8988T (cell line): ENCODE data around the gene KLHDC8B.
A peak's percentile ranks its signal among the peaks of the same experiment; 100 is the strongest.

Source experiments
- DNase-seq: peaks from one replicate; pipeline ENCODE4 v3.0.0; 2011

KLHDC8B gene

DNA sequence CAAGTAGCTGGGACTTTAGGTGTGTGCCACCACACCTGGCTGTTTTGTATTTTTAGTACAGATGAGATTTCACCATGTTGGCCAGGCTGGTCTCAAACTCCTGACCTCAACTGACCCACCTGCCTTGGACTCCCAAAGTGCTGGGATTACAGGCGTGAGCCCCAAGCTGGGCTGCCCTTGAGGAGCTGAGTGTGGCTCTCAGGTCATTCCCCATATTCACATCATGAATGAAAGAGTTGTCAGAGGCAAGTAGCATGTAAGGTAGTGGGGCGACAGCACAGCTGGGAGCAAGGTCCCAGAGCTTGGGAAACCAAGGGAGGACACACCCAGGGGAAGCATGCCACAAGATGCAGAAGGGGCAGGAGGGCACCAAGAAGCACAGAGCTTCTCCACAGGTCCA lies 10.2 kb upstream of the KLHDC8B start:
- DNase-seq, result no peak

DNA sequence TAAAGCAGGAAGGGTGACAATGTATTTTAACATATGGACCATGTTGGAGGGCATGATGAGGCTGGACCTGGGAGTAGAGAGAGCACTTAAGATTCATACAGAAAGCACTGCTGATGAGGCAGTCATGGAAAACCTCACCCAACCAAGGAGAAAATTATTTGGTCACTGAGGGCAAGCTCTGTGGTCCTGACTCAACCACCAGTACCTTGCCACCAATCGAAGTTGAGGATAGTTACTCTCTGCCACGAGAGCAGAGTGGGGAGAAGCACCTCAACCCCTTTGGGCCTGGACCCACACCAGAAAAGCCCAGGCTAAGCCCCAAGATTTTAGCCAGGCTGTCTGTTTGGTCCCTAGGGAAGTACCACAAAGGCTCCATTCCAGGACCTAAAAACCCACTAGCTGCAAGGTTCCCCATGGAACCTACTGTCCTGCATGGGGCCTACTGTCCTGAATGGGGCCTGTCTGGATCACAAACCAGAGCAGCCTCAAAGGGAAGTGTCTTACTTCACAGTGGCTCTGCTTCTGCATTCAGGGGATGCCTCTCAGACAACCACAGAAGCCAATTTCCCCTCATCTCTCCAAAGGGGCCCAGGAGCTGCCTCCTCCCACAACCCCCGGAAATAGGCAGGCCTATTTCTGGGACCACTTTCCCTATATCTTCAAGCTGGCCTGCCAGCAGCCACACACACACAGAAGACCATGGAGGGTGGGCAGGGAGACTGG lies 9.4 kb upstream of the KLHDC8B start:
- no peak for DNase-seq

DNA sequence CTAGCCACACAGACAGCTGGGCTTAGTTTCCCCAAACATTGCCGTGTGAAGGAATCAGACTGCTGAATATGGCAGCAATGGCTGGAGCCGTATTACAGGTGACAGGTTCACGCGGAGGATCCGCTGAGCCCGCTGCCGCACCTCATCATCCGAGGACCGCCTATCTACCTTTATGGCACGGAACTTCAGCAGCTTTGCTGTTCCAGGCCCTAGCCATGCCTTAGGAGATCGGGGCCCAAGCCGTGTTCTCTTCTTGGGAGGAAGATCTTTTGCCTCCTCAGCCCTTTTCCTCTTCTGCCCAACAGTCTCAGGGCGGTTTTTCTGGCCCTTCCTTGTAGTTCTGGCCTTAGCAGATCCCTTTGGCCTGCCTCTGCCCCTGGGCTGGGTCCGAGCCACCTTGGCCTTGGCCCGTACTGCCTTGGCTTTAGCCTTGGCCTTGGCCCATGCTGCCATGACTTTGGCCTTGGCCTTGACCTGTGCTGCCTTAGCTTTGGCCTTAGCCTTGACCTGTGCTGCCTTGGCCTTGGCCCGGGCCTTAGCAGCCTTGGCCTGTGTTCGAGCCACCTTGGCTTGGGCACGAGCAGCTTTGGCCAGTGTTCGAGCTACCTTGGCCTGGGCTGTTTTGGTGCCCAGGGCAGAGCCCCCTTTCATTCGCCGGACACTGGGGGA lies 8.5 kb upstream of the KLHDC8B start:
- DNase-seq, result no peak

DNA sequence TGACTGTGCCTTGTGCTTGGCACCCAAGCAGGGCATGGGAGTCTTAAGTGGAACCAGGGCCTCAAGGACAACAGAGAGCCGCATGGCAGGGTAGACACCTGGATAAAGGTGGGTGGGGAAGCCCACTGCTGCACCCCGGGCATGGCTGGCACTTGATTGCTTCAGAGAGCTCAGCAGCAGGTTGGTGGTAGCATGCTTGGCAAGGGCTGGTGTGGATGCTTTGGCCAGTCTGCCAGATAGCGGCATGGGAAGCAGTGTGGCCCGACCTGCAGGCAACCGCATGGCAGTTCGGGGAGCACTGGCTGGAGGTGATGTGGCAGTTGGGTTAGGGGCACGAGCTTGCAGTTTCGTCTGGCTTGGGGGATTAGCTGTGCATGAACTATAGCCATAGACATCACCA lies 7.8 kb upstream of the KLHDC8B start:
- no peak for DNase-seq

DNA sequence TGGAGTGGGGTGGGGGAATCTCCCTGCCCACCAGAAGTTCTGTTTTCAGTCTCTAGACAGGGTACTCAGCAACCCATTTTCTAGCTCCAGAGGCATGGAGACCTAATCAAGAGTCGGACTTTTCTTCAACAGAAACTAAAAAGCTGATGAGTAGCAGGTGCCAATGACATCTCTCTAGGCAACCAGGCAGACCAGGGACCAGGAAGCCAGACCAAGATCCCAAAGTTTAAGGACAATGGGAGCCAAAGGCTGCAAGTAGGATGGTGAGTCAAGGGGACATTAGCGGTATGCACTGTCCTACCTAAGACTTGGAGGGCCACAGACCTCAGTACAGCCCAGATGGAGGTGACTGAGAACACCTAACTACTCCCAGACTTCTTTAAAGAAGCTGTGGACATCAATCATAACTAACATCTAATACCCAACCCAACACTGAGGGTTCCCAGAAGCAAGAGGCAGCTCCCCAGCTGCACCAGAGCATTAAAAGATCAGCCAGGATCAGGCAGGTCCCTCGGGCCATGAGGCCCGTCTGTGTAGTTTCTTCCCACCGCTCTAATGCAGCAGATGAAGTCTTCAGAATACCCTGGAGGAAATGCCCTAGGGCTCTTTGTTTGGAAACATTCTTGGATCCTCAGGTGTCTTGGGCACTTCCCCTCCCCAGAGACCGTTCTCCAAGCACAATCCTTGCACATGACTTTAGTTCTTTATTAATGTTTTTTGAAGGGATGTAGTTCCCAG lies 6.2 kb upstream of the KLHDC8B start:
- DNase-seq, result no peak

DNA sequence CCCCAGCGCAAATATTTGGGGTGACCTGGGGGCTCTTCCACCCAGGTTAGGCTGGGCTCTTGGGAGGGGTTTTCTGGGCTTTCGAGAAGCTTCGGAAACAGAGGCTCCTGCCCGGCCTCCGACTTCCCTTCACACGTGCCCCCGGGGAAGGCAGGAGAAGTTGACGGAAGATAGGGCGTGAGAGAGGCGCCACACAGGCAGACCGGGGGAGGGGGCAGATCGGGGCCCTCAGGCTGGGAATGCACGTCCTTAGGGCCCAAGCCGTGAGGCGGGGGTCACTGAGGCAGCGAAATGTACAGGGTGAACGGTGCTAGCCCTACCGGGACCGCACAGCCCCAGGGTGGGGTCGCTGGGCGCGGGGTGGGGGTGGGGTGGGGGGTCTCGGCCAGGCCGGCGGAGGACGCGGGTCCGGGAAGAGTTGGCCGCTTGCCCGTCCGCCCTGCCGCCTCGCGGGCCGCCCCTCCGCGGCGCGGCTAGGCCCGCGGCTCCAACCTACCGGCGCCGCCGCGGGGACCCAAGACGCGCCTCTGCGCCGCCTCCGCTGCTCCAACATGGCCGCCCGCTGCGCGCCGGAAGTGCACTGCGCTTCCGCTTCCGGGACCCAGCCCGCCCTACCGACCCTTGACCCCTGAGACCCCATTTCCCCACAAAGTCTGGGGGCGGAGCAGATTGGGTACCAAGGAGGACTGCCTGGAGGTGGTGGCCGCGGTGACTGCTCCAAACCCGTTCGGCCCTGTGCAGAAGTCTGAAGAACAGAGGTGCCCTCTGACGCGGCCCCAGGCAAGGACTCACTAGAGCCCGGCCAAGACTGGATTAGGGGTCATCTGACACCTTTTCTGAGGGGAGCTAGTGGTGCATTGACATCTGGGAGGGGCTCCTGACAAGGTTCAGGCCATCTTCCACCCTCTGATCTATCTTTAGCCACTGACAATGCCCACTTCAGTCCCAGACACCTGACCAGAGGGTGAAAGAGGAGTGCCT lies 5.3 kb upstream of the KLHDC8B start, which contains the start of gene CCDC71:
TSS of gene CCDC71 (minus strand) at position 561 of the 981 bp plus-strand sequence. CDS start 2,123 bp downstream, outside the sequence.
- DNase-seq, result peak; percentile 98

DNA sequence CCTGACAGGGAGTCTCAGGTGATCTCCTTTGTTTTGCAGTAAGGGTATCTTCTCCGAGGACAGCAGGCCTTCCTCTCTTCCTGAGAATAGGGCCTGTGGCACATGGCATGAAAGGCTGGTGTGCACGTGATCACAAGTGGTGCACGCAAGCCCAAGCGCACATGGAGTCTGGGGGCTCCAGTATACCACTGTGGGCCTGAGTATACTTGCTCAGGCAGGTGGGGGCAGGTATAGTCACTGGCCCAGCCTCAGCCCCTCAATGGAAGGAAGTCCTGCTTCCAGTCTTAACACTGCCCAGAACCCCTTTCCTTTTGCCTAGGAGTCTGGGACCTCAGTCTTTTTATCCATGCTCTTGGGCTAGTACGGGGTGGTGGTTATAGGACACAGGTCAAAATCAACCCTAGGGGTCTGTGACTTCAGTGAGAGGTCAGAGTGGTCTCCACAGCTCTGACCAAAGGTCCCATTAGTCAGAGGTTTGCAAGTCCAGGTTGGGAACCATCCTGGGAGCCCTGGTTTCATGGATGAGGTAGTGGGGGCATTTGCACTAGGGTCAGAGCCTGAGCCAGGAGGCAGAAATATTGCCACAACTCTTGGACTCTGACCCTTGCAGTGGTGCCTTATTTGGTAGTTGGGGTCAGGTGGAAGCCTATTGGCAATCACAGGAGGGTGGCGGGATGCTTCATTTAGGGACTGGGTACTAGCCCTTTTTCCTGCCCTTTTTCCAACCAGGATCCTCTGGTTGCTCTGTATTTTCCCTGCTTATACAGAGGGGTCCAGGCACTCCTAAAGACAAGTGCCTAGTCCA lies 4.4 kb upstream of the KLHDC8B start:
- DNase-seq, result no peak

DNA sequence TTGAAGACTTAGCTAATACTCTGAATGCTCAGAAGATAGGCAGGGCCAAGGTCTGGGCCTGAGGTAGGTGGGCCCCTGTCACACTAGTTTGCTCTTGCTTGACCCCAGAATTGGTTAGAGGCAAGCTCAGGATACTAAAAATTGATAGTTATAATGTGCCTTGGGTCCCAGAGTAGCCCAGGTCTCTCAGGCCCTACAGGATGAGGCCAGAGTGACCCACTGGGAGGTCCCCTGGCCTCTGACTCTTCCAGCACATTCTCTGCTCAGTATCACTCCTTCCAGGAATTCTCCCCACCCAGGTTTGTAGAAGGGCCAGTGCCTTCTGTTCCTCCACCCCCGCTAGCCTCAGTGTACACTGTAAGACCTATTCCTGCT lies 667 bp upstream of the KLHDC8B start:
- no peak for DNase-seq

DNA sequence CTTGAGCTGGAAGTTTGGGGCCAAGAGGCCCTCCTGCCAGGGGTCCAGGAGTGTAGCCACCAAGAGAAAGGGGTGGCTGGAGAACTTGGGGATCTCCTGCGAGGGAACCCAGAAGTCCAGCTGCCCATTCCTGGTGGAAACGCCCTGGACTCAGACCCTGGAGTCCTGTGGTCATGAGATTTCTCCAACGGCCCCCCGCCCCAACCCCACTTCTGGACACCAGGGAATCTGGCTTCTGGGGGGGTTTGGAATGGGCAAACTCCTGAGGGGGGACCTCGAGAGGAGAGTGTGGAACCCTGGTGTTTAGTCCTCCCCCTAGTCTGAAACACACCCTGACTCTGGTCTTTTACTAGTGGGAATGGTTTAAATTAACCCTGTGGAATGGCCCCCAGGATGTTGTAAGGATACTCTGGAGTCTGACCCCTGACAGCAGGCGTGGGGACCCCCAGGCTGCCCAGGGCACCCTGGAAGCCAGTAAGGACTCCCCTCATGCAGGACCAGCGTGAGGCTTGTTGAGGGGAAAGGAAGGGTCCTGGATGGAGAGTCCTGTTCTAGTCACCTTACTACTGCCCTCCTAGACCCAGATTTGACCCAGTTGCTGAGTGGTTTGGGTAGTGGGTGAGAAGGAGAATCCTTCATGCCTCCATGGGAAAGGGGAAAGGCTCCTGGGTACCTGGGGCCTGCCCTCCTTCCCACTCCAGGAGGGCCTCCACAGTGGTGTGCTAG lies 540 bp downstream of the KLHDC8B start:
- DNase-seq, result no peak

DNA sequence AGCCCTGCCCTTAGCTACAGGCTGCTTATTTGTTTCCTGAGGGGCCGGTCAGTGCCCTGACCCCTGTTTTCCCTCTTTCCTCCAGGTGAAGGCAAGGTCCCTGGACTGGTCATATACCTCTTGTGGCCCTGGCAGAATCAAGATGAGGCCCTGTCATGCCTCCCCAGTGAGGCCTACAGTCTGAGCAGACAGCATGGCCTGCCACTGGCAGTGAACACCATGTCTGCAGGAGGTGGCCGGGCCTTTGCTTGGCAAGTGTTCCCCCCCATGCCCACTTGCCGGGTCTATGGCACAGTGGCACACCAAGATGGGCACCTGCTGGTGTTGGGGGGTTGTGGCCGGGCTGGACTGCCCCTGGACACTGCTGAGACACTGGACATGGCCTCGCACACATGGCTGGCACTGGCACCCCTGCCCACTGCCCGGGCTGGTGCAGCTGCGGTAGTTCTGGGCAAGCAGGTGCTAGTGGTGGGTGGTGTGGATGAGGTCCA lies 1.2 kb downstream of the KLHDC8B start:
- no peak for DNase-seq

DNA sequence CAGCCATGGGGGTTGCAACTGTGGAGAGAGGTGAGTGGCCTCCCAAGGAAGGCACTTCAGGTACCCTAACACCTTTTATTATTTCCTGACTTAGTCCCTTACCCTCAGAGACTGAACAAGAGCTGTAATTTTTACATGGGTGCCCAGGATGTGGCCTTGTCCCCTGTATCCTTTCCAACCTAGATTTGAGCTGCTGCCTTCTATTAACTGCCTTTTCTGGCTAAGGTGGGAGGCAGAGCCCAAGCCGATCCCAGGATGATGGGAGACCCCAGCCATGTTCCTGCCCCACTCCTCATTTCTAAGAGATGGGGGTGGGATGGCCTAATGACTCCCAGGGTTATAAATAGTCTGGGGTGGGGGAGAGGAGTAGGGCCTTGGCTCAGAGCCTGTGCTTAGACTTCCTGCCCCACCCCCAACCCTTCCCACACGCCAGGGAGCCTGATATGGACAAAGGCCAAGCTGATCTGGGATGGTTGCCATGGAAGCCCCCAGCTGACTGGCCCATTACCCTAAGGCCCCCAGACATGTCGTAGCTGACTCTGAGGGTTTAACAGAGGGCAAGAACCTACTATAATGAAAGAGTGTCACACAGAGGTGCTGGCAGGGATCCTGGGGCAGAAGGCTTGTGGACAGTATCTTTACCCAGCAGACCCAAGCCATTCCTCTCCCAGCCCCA lies 1.9 kb downstream of the KLHDC8B start:
- no peak for DNase-seq

DNA sequence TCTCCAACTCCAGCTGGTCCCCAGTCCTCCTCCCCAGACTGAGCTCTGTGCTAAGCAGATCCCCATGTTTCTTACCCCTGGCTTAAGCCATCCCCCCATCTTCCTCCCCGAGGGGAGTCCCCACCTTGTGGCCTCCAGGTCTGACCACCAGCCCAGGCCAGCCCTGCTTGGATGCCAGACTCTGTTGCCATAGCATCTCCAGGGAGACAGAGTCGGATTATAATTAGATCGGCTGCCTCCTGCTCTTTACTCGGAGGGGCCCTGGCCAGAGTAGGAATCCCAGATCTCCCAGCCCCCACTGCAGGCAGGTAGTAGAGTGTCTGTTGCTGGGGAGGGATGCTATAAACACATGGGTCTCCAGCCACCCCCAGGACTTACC lies 2.4 kb downstream of the KLHDC8B start:
- DNase-seq, result no peak

DNA sequence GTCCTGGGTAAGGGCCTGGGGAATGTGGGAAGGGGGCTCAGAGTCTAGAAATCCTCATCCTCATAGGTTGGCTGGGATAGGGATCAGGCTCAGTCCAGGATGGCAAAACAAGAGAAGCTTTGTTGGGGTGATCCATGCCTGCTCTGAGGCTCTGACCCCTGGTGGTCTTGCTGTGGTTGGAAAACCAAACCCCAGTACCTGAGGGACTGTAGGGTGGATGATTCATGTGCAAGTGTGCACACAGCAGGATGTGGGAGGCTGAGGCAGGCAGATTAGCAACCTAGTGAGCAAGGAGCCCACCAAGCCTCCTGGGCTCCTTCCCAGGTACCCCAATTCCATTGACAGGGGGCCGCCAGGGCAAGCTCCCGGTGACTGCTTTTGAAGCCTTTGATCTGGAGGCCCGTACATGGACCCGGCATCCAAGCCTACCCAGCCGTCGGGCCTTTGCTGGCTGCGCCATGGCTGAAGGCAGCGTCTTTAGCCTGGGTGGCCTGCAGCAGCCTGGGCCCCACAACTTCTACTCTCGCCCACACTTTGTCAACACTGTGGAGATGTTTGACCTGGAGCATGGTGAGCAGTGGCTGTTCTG lies 3.1 kb downstream of the KLHDC8B start:
- DNase-seq, result no peak

DNA sequence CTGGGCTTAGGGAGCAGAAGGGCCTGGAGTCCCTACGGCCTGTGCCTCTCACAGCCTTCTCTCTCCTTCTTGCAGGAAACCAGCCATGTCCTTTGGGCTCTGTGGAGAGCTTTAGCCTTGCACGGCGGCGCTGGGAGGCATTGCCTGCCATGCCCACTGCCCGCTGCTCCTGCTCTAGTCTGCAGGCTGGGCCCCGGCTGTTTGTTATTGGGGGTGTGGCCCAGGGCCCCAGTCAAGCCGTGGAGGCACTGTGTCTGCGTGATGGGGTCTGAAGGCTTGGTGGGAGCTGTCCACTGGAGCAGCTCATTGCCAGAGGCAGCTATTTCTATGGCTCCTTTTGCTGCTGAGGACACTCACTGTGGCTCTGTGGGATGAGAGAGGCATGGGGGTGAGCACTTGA lies 4.1 kb downstream of the KLHDC8B start:
- no peak for DNase-seq

DNA sequence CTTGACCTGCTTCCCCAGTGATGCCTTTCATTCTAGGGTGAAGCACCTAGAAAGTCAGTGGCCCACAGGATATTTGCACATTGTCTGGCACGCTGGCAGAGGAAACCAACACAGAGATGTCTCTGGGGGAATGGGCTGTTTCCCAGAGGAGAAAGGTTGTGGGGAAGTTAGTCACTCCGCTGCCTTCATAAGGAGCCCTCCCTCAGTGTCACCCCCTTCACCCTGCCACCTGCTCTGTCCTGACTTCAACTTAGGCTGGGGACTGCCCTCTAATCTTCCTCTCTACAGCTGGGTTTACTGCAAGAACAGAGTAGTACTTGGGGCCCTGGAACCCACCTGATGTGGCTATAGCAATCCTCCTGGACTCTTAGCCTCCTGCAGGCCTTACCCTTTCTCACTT lies 5.7 kb downstream of the KLHDC8B start:
- no peak for DNase-seq

DNA sequence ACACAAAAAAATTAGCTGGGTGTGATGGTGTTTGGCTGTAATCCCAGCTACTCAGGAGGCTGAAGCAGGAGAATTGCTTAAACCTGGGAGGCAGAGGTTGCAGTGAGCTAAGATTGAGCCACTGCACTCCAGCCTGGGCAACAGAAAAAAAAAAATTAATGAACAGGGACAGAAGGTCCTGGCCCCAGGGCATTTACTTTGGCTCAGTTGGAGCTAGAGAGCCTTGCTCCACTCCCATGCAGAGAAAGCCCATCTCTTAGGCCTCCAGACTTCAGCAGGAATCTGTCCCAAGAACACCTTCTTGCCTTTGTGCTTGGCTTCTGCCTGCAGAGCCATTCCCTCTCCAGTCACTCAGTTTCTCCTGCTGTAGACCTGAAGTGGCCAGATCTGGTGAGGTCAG lies 8.7 kb downstream of the KLHDC8B start:
- DNase-seq, result no peak

DNA sequence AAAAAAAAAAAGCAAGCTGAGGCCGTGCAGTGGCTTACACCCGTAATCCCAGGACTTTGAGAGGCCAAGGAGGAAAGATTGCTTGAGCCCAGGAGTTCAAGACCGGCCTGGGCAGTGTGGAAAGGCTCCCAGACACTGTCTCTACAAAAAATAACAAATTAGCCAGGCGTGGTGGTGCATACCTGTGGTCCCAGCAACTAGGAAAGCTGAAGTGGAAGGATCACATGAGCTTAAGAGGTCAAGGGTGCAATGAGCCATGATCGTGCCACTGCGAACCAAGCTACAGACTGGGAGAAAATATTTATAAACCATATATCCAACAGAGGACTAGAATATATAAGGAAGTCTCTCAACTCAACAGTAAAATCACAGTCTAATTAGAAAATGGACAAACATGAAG lies 10.0 kb downstream of the KLHDC8B start:
- no peak for DNase-seq

DNA sequence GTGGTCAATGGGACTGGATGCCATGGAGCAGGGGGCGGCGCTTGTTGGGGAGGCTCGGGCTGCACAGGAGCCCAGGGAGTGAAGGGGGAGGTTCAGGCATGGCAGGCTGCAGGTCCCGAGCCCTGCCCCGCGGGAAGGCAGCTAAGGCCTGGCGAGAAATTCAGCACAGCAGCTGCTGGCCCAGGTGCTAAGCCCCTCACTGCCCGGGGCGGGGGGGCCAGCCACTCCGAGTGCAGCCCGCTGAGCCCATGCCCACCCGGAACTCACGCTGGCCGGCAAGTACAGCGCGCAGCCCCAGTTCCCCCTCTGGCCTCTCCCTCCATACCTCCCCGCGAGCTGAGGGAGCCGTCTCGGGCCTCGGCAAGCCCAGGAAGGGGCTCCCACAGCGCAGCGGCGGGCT lies 11.3 kb downstream of the KLHDC8B start:
- DNase-seq, result no peak

DNA sequence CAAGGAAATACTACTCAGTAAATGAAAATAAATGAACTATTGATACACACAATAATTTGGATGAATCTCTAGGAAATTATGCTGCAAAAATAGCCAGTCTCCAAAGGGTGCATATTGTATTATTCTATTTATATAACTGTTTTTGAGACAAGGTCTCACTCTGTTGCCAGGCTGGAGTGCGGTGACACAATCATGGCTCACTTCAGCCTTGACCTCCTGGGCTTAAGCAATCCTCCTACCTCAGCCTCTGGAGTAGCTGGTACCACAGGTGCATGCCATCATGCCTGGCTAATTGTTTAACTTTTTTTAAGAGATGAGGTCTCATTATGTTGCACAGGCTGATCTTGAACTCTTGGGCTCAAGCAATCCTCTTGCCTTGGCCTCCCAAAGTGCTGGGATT lies 12.5 kb downstream of the KLHDC8B start:
- no peak for DNase-seq

DNA sequence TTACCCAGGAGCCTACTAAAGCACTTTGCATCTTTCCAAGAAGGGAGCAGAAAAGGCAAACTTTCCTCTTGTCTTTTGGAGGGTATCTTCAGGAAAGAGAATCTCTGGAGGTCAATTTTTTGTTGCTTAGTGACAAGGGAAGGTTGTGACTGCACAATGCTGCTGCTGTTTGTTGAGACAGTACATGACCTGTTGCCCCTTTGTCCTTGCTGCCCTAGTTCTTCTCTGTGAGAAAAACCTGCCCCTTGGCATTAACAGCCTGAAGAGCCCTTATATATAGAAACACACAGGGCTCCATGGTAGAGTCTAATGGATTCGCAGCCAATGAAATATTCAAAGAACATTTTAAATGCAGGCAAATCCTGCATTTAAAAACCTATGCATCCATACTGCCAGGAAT lies 20.3 kb downstream of the KLHDC8B start:
- DNase-seq, result no peak
